ENCODE measurements around the gene SH3GL2.

Gene SH3GL2

DNA sequence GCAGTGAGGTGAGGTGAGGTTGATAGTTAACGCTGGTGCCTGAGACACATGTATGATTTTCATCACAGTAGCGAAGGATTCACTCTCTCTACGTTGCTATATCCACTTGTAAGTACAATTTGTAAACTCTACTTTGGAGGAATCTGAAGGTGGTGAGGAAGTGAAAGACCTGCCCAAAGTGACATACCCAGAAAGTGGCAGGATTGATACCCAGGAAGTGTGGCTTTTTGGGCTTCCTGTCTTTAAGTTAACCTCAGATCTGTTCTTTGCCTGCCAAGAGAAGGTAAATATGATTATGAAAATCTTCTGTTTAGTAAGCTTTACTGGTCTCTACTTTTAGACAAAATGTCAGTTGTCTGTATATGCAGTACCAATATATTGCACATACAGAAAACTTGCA, 143.1 kb downstream of the SH3GL2 start:
- TF ChIP-seq, protein P1, sequence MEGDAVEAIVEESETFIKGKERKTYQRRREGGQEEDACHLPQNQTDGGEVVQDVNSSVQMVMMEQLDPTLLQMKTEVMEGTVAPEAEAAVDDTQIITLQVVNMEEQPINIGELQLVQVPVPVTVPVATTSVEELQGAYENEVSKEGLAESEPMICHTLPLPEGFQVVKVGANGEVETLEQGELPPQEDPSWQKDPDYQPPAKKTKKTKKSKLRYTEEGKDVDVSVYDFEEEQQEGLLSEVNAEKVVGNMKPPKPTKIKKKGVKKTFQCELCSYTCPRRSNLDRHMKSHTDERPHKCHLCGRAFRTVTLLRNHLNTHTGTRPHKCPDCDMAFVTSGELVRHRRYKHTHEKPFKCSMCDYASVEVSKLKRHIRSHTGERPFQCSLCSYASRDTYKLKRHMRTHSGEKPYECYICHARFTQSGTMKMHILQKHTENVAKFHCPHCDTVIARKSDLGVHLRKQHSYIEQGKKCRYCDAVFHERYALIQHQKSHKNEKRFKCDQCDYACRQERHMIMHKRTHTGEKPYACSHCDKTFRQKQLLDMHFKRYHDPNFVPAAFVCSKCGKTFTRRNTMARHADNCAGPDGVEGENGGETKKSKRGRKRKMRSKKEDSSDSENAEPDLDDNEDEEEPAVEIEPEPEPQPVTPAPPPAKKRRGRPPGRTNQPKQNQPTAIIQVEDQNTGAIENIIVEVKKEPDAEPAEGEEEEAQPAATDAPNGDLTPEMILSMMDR (IDR thresholded peaks at IDR 0.05; ENCODE audit: extremely low read depth, missing control alignments): no peak
- no peak for DNase-seq (ENCODE audit: low spot score)

DNA sequence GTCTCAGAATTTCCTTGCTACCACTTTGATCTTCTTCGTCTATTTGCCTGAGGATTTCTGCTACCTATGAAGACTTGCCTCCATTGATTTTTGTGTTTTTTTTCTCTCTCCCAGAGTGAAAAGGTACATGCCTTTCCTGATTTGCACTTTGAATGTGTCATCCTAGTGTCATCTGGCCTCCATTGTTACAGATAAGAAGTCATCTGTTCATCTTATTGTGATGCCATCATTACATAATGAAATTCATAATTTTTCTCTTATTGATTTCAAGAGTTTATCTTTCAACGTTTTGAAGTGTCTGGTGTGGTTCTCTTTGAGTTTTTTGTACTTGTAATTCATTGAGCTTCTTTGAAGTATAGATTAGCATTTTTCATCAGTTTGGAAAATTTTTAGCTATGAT, 144.8 kb downstream of the SH3GL2 start:
- TF ChIP-seq, protein P1 (IDR thresholded peaks at IDR 0.05; ENCODE audit: extremely low read depth, missing control alignments): no peak
- no peak for DNase-seq (ENCODE audit: low spot score)

DNA sequence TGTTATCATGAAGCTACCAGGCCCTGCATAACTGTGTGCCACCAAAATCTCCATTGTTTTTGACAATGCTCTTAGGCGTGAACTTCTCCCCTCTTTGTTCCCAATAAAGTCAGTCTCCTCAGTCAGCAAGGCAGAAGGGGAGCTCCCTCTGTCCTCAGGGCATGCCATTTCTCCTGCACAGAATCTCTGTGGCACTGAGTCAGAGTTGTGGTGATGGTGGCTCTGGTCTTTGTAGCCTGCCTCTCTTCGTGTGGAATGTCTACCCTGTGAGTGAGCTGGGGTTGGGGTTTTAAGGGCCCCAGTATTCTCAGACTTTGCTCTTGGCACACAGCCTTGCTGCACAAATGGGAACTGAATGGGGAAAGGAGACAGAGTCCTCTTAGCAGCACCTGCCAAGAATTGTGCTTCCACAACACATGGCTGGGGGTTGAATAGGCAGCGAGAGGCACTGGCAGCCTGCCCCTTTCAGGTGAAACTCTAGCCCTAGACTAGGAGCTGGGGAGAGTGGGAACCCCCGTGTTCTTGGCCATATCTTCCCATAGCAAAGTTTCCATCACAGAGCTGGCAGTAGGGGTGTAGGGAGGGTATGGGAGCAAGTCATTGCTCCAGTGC, 146.6 kb downstream of the SH3GL2 start:
- TF ChIP-seq, protein P1 (IDR thresholded peaks at IDR 0.05; ENCODE audit: extremely low read depth, missing control alignments): no peak
- DNase-seq (ENCODE audit: low spot score): no peak

DNA sequence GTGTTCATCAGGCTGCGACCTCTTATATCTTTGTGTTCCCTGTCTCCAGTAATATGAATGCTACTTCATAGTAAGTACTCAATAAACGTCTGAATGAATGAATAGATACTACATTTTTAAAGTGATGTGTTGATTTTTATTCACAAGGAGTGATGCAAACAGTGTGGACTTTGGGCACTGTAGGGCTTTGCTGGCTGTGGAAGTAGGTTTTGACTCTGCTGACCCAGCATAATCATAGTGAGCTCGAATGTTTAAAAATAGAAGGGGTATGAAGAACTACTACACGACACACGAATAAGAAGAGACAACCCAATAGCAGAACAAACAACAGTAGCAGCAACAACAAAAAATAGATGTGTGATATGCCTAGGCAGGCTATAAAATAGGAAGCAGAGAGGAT, 147.4 kb downstream of the SH3GL2 start:
- TF ChIP-seq, protein P1 (IDR thresholded peaks at IDR 0.05; ENCODE audit: extremely low read depth, missing control alignments): no peak
- DNase-seq (ENCODE audit: low spot score): no peak

DNA sequence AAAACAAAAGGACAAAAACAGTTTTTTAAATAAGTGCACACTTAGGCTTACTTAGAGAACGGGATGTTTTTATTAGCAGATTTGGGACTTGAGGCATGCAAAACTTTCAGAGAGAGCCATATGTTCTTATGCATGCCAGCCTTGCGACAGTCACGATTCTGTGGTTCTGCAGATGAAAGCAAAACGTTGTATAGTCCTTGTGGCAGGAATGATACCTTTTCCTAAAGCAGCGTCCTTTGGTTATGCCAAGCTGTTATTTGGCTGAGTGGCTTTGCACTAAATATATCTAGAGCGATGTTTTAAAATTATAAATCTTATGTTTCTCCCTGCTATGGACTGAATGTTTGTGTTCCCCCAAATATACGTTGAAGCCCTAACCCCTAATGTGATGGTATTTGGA, 152.0 kb downstream of the SH3GL2 start:
- DNase-seq (ENCODE audit: low spot score): no peak
- TF ChIP-seq, protein P1 (IDR thresholded peaks at IDR 0.05; ENCODE audit: extremely low read depth, missing control alignments): no peak

DNA sequence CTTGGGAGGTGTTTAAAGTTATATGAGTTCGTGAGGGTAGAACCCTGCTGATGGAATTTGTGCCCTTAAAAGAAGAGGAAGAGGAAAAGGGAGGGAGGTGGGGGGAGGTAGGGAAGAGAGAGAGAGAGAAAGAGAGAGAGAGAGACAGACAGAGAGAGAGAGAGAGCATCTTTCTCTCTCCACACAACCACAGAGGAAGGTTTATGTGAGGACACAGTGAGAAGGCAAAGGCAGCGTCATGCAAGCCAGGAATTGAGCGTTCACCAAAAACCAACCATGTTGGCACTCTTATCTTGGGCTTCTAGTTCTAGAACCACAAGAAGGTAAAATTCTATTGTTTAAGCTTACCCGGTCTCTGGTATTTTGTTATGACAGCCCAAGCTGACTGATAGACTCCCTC, 152.4 kb downstream of the SH3GL2 start:
- DNase-seq (ENCODE audit: low spot score): no peak
- TF ChIP-seq, protein P1 (IDR thresholded peaks at IDR 0.05; ENCODE audit: extremely low read depth, missing control alignments): no peak

DNA sequence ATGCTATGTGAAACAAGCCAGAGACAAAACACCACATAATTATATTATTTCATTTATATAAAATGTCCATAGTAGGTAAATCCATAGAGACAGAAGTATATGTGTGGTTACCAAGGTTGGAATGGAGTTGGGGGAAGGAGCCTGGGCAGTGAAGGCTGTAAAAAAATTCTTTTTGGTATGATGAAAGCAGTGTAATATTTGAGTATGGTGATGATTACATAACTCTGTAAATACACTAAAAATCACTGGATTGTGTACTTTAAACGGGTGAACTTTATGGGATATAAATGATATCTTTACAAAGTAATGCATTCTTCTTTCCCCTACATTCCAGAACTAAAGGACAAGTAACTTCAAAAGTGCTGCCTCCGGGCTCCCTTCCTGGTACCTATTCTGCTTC, 155.8 kb downstream of the SH3GL2 start:
- TF ChIP-seq, protein P1 (IDR thresholded peaks at IDR 0.05; ENCODE audit: extremely low read depth, missing control alignments): no peak
- DNase-seq (ENCODE audit: low spot score): no peak
